CD1c-positive myeloid dendritic cell (primary cell): ENCODE results near the gene CC2D1B.

Source experiments
- DNase-seq: peaks from one replicate; pipeline ENCODE4 v3.0.0-alpha.2; 2016; ENCODE audit errors: extremely low spot score

CC2D1B gene

DNA sequence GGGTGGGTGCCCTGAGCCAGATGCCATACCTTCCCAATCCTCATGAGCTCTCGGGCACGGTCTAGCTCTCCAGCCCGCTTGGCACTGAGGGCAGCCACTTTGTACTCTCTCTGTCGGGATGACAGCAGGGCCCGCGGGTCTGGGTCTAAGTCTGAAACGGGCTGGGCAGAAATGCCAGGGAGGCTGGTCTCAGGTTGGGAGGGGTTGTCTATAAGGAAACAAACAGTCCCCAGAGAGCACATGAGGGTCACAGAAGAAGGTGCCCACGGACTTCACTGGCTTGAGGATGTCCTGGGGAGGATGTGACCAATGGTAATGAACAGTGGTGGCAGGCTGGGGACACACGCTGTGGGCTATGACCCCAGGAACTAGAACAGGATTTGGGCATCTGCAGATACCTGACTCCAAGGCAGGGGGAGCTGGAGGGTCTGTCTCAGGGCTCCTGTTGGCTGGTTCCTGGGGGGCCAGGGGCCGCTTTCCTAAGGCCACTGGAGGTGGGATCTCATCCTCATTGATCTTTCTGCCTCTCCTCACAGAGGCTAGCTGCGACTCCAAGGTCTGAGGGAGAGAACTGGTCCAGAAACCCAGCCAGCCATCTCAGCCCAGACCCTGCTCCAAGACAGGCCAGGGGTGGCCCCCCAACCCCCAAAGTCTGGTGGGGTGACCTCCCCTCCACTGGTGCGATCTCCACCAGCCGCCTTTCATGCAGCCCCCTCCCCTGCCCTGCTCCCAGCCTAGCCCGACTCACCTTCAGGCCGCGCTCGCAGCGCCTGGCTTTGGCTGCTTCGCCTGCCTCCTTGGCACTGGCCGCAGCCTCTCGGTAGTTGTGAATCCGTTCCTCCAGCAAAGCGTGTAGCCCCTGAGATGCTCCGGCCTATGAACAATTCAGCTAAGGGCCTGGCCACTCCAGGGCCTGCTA, 6.1 kb downstream of the CC2D1B start:
- no peak for DNase-seq

DNA sequence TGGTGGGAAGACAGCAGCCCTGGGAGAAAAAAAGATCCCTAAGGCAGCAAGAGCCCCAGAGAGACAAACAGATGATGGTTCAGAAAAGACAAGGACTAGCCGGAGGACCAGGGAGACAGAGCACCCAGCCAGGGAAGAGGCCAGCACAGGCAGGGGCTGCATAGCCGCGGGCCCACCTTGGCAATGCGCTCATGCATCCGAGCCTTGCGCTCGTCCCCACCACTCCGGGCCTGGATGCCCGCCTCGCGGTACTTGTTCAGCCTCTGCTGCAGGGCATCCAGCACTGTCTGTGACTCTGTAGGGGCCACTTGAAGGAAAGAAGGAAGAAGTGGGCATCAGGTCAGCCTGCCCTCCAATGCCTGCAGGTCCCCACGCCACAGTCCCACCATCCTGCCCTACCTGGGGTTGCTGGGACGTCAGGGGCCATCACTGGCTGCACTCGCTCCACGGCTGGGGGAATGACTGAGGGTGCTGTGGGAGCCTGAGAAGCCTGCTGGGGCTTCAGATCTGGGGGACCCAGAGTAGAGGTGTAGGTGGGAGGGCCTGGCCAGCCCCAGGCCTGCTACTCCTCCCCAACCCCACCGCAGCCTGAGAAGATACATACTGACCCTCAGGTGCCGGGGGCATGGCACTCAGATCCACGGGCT, 7.0 kb downstream of the CC2D1B start:
- no peak for DNase-seq

GRCh38 chr1:52357397-52357796, 8.6 kb downstream of the CC2D1B start:
- no peak for DNase-seq

DNA sequence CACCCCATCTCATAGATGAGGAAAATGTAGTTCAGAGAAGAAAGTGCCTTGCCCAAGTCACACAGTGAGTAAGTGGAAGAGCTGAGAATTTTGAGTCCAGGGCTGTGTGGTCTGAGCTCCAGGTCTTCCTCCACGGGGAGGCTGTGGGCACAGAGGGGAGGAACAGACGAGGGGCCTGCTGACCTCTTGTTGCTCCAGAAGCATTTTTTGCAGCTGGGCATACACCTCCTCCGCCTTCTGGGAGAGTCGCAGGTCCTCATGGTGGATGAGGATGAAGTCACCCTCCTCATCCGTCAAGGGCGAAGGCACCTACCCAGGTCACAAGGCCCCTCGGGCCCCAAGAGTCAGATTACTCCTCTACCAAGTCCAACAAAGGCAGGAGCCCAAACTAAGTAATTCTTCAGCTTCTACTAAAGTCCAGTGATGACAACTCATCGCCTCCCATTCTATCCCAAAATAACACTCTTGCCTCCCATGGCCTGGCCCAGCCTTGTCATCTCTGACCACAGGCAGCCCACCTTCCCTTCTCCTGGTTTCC, 9.1 kb downstream of the CC2D1B start:
- no peak for DNase-seq

DNA sequence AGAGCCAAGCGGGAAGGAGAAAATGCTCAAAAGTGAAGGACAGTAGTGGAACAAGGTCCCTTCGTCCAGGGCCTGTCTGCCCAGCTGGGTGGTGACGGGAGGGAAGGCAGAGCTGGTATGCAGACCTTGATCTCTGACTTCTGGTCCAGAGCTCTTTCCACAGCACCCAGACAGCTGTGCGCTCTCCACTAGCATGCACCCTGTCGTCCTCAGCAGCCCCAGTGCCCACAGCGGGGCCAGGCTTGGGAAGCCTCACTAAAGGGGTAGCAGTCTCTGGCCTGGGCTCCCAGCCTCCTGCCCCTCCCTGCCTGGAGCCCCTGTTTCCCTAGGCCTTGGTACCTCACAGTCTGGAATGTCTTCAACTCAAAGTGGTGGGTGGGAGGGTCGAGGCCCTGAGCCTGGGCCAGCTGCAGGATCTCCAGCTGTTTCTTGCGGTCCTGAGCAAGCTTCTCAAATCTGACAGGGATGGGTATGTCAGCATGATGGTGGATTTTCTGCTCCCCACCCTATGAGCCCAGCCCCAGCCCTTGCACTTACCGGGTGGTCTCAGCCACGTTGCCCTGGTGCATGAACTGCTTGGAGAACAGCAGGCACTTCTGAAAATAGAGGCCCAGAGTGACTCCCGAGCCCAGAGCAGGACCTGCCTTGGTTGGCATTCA, 10.0 kb downstream of the CC2D1B start:
- no peak for DNase-seq

DNA sequence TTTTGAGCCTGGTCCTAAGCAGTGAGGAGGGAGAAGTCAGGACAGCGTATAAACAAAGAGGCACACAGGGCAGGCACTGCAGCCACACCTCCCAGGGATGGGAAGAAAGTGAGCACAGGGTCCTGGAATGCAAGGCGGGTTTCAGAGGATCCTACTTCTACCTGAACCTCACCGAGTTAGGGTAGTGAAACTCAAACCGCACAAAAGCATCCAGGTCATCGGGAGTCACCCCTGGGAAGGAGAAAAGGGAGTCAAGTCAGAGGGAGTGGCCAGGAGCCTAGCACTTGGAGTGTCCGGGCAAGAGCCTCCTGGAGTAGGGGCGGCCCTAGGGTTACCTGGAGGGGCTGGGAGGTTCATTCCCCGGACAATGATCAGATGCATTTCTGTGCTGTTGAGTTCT, 10.6 kb downstream of the CC2D1B start:
- DNase-seq, result no peak

- no peak for DNase-seq
Observed at GRCh38 chr1:52352690-52353089, 13.3 kb downstream of the CC2D1B start.

DNA sequence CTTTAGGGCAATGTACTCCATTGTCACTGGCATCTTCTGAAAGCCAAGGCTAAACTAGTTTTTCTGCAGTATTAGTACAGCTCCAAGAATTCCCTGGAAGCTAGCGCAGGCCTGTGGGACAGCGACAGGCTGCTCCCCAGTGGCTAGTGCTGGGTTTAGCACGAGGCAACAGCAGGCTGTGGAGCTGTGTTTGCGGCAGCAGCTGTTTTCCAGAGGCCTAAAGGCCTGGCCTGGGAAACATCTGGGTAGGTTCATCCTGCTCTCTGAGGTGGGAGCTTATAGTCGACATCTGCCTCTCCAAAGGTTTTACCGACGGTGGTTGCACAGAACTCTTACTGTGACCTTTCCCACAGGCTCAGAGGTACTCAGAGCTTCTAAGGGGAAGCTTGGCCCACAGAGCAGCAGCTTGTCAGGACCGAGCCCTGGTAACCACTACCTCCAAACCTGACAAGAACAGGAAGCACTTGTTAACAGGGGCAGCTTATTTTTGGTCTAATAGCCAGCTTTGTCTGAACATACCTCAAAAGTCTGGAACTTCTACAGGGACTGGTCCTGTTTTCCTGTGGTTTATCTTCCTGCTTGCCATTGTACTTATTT, 17.2 kb downstream of the CC2D1B start:
- DNase-seq, result no peak

DNA sequence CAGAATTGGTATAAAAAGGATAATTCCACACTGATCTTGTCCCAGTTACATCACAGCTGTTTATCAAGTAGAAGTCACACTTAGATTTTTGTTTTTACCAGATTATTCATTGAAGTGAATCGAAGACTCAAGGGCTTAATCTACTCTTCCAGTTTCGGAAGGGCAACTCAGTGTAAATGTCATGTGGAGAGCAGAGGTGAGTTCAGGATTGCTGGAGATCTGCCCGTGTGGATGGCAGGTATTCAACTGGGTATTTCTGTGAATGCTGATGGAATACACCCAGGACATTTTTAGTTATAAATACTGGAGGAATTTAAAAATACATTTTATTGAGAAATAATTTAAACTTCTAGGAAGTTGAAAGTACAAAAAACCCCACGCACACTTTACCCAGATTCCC, 19.4 kb downstream of the CC2D1B start:
- DNase-seq, result no peak

DNA sequence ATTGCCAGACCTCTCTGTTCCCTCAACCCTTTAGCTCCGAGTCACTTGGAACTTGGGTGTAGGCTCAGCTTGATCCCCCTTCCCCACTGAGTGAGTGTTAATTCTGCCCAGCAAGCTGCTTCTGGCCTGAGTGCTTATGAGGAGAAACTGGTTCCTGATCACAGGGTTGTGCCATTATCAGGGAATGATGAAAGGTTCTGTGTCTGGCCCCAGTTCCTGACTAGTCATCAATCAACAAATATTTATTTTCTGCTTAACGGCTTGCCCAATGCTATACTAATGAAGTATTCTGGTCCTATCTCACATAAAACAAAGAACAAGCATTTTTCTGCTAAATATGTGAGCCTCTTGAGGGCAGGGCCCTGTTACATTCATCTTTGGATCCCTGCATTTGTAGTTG, 20.8 kb downstream of the CC2D1B start:
- DNase-seq, result no peak

- DNase-seq, result no peak
Observed at GRCh38 chr1:52343979-52344378, 22.0 kb downstream of the CC2D1B start.

- DNase-seq, result no peak
Observed at GRCh38 chr1:52341655-52342260, 24.2 kb downstream of the CC2D1B start.

GRCh38 chr1:52337439-52337838, 28.6 kb downstream of the CC2D1B start:
- DNase-seq, result no peak

GRCh38 chr1:52334906-52335528, 31.0 kb downstream of the CC2D1B start:
- no peak for DNase-seq

GRCh38 chr1:52332411-52332810, 33.6 kb downstream of the CC2D1B start:
- DNase-seq, result no peak

DNA sequence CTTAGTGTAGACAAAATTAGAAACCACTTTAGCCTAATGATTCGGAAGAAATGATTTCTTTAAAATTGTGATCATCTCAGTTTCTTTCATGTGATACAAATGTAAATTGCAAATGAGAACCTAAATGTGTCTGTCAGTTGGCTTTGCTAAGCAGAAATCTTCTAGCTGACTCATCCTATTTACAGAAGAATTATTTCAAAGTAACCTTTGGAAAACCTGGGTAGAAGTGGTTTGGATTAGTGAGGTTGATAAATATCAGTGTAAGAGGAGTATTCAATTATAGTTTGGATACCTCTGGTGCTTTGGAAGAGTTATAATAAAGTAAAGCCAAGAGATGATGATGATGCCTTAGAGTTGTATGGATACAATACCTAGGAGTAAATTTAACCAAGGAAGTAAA, 37.4 kb downstream of the CC2D1B start:
- DNase-seq, result no peak

- no peak for DNase-seq
Observed at GRCh38 chr1:52325786-52326185, 40.2 kb downstream of the CC2D1B start.

- DNase-seq, result no peak
Observed at GRCh38 chr1:52323731-52324130, 42.3 kb downstream of the CC2D1B start.

DNA sequence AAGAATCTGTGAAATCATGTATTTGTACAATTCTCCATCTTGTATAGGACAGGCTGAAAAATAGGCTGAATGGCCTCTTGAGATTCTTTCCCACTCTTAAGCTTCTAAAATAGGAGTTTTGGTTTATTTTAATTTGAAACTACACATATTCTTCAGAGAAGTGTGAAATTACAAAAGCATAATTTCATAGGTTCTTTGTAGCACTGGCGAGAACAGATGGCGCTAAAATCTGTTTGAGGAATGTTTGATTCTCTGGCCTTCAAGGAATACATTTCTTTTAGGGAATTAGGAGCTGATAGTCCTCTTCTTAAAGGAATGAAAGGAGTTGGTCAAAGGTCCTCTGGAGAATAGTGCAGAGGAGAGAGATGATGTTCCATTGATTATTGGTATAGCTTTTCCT, 44.9 kb downstream of the CC2D1B start:
- no peak for DNase-seq

GRCh38 chr1:52306227-52307006, 59.6 kb downstream of the CC2D1B start:
- DNase-seq, result no peak
